ENCODE data around the gene RHOV.

- TF ChIP-seq CTCF (IDR thresholded peaks at IDR 0.05) (no peak), ZFX (IDR thresholded peaks at IDR 0.05; ENCODE audit: borderline replicate concordance) (no peak)
Observed at GRCh38 chr15:40836020-40836419, 38.0 kb downstream of the RHOV start.

All from 22Rv1 (cell line).